AG08396 (cell line): Measurements from ENCODE around the gene HOXA10.
A peak's percentile ranks its signal among the peaks of the same experiment; 100 is the strongest.

Source experiments
- DNase-seq: peaks from one replicate; pipeline ENCODE4 v3.0.0; 2012; ENCODE audit warnings: low spot score, mixed read lengths

HOXA10 gene

DNA sequence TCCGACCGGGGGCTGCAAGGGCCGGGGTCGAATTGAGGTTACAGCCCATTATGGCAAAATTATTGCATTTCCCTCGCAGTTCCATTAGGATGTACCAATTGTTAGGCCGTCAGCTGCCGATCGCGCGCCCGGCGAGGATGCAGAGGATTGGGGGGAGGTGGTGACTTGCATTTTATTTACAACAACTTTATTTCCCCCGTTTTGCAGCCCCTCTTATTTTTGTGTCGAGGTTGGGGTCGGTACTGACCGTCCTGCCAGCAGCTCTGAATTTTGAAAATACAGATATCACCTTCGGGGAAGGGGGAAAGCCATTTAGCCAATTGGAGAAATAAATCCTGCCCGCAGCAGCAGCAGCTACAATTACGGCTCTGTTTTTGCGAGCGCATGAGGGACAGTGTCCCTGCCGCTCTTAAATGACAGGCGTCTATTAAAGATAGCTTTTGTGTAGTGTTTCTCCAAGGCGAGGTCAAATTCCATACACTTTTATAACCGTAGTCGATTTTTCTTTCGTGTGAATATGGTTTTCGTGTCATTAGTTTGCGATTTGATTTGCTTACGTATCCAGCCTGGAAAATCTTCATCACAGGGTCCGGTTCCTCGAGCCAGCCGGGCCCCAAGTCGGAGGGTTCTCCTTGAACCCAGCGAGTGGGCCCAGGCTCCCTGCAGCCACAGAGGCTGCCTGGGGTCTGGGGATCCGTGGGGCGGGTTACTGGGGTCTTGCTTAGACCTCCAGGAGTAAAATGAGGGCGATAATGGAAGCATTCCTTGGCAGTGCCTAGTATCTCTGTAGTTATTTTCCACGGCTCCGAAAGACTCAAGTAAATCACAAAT lies 30.0 kb downstream of the HOXA10 start:
- no peak for DNase-seq

DNA sequence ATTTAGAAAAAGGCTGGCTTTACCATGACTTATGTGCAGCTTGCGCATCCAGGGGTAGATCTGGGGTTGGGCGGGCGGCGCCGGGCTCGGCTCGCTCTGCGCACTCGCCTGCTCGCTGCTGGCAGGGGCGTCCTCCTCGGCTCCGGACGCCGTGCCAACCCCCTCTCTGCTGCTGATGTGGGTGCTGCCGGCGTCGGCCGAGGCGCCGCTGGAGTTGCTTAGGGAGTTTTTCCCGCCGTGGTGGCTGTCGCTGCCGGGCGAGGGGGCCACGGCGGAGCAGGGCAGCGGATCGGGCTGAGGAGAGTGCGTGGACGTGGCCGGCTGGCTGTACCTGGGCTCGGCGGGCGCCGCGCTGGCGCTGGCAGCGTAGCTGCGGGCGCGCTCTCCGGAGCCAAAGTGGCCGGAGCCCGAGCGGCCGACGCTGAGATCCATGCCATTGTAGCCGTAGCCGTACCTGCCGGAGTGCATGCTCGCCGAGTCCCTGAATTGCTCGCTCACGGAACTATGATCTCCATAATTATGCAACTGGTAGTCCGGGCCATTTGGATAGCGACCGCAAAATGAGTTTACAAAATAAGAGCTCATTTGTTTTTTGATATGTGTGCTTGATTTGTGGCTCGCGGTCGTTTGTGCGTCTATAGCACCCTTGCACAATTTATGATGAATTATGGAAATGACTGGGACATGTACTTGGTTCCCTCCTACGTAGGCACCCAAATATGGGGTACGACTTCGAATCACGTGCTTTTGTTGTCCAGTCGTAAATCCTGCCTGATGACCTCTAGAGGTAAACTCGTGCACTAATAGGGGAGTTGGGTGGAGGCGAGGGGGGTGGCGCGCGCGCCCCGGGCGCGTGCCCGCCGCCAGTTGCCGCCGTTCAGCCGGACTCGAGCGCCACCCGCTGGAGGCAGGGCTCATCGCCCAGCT lies 30.8 kb downstream of the HOXA10 start, which contains the start of gene HOXA5:
TSS of gene HOXA5 (minus strand) at position 659 of the 927 bp plus-strand sequence. CDS start at position 585, 74 bp downstream.
- DNase-seq, result peak; percentile 97

GRCh38 chr7:27142580-27143022 lies 31.5 kb downstream of the HOXA10 start:
- no peak for DNase-seq

GRCh38 chr7:27141923-27142579 lies 32.1 kb downstream of the HOXA10 start:
- DNase-seq, result peak; percentile 67

- DNase-seq, result no peak
These were observed 32.8 kb downstream of the HOXA10 start for GRCh38 chr7:27141137-27141922.

DNA sequence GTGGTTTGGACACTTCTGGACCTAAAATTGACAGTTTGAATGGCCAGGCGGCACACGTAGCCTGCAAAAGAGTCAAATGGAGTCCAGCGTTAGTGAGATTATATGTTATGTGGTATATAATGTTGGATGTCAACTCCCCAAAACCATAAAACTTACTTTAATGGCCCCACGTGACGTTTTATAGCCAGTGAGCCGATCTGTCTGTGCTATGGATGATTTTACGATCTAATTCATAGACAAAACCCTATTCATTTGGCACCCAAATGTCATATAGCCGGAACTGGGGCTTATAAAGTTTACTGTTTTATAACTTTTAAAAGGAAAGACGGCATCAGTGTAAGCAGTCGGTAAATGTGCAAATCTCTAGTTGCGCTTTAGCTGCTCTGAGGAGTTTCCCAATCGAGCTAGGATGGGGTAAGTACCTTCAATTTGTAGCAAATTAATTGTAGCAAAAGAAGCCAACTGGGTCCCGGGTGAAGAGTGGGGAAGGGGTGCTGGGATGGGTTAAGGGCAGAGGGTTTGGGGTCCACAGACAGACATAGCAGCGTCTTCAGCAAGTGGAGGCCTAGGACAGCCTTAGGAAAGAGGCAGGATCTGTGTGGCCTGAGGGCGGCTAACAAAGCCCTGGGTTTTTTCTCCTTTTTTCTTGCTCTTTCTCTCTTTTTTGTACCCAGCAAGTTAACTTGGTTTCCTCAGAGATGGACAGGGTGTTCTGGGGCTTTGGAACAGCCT lies 33.8 kb downstream of the HOXA10 start:
- DNase-seq, result no peak

GRCh38 chr7:27139334-27140125 lies 34.6 kb downstream of the HOXA10 start:
- no peak for DNase-seq

- DNase-seq, result no peak
These were observed 35.2 kb downstream of the HOXA10 start for GRCh38 chr7:27138985-27139333.

- no peak for DNase-seq
These were observed 35.6 kb downstream of the HOXA10 start for GRCh38 chr7:27138472-27138871.

DNA sequence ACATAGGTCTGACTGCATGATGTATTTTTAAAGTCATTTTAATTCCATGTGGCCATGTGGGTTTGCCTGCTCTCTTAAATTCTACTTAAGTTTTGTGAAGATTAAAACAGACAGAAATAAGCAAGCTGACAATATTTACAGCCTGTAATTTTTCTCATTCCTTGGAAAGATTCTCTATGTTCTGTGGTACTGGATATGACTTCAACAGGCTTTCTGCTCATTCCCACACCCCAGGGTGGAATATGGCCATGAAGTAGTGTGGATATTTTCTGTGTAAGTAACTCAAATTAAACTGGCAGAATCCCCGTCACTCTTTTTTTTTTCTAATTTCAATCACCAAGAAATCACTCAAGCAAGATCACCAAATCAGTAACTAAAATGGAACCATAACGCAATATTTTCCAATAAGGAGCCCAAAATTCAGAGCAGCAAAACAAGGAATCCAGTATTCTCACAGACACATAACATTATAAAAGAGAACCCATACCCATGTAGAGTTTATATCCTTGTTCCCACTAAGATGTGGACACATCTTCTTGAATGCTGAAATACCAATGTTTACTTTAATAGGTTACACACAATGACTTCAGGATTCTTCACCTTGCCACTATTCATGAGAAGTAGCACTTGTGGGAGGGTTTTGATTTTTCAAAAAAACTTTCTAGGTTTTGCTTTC lies 36.3 kb downstream of the HOXA10 start:
- DNase-seq, result no peak

- DNase-seq, result peak; percentile 62
These were observed 39.7 kb downstream of the HOXA10 start for GRCh38 chr7:27134392-27134791.

DNA sequence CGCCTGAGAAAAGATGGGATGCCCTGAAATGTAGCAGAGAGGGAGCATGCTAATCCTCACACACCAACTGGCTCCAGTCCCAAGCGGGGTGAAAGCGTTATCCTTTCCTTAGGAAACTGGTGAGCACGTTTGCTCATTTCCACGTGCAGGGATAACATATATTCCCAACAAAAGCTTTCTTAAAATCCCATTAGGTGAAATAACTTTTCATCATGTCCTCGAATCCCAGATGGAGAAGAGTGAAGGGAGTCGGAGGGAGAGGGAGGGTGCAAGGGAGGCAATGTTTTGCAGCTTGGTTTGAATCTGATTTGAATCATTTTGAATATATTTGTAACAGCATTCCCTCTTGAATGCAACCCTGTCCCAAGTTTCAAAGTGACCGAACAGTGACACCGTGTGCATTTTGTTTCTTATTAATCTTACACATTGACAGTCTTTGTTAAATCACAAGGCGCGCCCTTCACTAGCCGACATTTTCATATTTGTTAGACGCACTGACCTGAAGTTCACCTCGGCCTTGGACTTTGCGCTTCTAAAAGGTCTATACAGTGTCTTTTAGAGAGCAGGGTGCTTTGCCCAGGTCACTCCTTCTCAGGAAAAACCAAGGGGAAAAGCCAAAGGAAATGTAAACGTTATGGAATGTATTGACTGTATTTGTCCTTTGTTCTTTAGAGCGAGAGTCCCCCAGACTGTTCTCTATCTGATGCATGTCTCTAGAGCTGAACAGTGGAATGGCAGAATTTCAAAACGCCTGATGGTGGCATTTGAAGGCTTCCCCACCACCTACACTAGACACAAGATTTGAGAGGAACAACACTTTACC lies 40.5 kb downstream of the HOXA10 start:
- no peak for DNase-seq

DNA sequence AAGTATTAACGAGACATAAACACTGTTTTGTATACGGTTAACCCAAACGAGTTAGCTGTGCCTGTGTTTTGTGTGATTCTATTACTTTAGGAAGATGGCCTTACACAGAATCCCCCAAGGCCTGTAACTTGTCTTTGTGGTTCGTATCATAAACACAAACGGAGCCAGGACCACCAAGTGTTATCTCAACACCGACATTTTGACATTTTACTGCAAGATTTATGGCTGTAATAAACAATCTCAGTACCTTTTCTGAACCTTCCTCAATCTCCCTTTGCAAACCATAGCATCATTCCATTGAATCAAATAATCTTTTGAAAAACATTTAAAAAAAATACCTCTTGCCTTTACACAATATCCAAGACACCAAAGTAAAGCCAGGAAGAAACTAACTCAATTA lies 41.1 kb downstream of the HOXA10 start:
- DNase-seq, result no peak

GRCh38 chr7:27132214-27132613 lies 41.9 kb downstream of the HOXA10 start:
- DNase-seq, result no peak

- no peak for DNase-seq
These were observed 42.7 kb downstream of the HOXA10 start for GRCh38 chr7:27131390-27131819.

DNA sequence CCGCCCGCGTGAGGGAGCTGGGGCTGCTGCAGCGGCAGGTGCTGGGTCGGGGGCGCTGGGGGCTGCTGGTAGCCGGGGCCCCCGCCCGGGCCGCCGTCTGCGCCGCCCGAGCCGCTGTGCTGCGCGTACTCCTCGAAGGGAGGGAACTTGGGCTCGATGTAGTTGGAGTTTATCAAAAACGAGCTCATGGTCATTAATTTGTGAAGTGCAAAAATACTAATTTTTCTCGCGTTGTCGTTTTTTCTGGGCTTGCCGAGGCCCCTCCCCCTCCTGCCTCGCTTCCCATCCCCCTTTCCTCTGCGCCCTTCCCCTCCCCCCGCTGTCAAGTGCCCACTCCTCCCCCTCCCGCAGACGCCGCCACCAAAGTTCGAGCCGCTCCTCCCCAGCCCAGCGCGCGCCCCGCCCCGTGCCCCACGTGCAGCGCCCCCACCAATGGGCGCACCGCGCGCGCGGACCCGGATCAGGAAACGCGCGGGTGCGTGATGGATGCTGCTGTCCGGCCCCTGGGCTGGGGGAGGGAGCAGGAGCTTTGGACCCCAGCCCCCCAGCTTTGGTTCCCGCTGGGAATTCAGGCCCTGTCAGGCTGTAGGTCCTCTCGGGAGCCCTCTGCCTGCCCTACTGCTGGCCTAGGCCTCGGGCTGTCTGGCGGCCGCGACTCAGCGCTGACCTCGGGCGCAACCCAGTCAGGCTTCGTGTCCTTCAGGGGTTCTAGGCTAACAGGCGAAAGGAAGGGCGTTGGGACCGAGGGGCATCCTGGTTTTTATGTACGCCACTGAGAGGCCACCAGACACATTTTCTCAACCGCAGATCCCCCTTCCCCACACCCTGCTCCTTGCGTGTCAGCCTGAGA lies 43.4 kb downstream of the HOXA10 start, which contains the start of gene HOXA4:
TSS of gene HOXA4 (minus strand) at position 218 of the 850 bp plus-strand sequence. CDS start at position 194, 24 bp downstream.
- peak; percentile 96 for DNase-seq
